Bronchial epithelial cell (primary cell): ENCODE data around the gene RIT2. TPM values are rescaled to one million over a fixed set of nuclear protein-coding genes. Genes with fewer than 3 reads are reported as not detected.

Experiments
- DNase-seq: peaks from one replicate; pipeline ENCODE4 v3.0.0-alpha.2; 2010; ENCODE audit warnings: low read depth
- FAIRE-seq: peaks from 2 replicates; lab custom pipeline; 2011; peaks lifted over from hg19 to GRCh38; lab: Jason Lieb, UNC
- H3K27me3 ChIP-seq: 2 replicates; pipeline ENCODE4 v1.5.1; 2011; ENCODE audit warnings: low read length; ENCODE audit not compliant: control insufficient read depth, insufficient read depth
- H3K36me3 ChIP-seq: 2 replicates; pipeline ENCODE4 v1.5.1; 2011; ENCODE audit warnings: low read length; ENCODE audit not compliant: control insufficient read depth, insufficient read depth
- H3K4me3 ChIP-seq: 2 replicates; pipeline ENCODE4 v1.5.1; 2011; ENCODE audit warnings: mild to moderate bottlenecking, low read depth, low read length, control low read depth
- CTCF ChIP-seq: IDR thresholded peaks from 2 replicates; pipeline ENCODE4 v1.5.1; 2011; ENCODE audit warnings: mild to moderate bottlenecking, moderate library complexity, low read length, control low read depth, inconsistent platforms; ENCODE audit not compliant: insufficient read depth, severe bottlenecking
- total RNA-seq: library from RNA; depleted of rRNA; stranded (reverse); fragments of >200 nt; gene quantifications from 2 replicates; pipeline ENCODE4 v1.2.1, GENCODE V29; 2014

Gene RIT2
- total RNA-seq: not detected in 2 replicates

- Histone ChIP-seq H3K36me3 (no peaks in the 10 kb centered on the region), H3K4me3 (no peak within 1 kb of the TSS)
Measured at GRCh38 chr18:43115076-43115921, at the start of gene RIT2. TSS of gene RIT2 (minus strand) at chr18:43115685.

GRCh38 chr18:43161528-43161927, 46.0 kb upstream of the RIT2 start:
- no peak overlapping the region for H3K4me3 ChIP-seq
- H3K27me3 ChIP-seq: no peaks in the 10 kb centered on the region
- H3K36me3 ChIP-seq: no peaks in the 10 kb centered on the region
- no peak for FAIRE-seq
- no peak for DNase-seq
- no peak for TF ChIP-seq CTCF

More at GRCh38 chr18:43115076-43115921, at the start of gene RIT2:
- H3K27me3 ChIP-seq: no peaks in the 10 kb centered on the region
- no peak for TF ChIP-seq CTCF
- FAIRE-seq (no peak), DNase-seq (no peak)

- no peaks in the 10 kb centered on the region for H3K36me3 ChIP-seq
- FAIRE-seq (no peak), DNase-seq (no peak)
- H3K27me3 ChIP-seq: no peaks in the 10 kb centered on the region
- no peak for TF ChIP-seq CTCF
- no peak overlapping the region for H3K4me3 ChIP-seq
Measured at GRCh38 chr18:43160509-43160908, 45.0 kb upstream of the RIT2 start.

- no peak for DNase-seq
- no peak for FAIRE-seq
- H3K4me3 ChIP-seq: no peak overlapping the region
- H3K36me3 ChIP-seq: no peaks in the 10 kb centered on the region
- no peak for TF ChIP-seq CTCF
- H3K27me3 ChIP-seq: no peaks in the 10 kb centered on the region
Measured at GRCh38 chr18:43159926-43160325, 44.4 kb upstream of the RIT2 start.

GRCh38 chr18:43159086-43159770, 43.7 kb upstream of the RIT2 start:
- FAIRE-seq: no peak
- no peak overlapping the region for H3K4me3 ChIP-seq
- no peaks in the 10 kb centered on the region for H3K27me3 ChIP-seq
- no peaks in the 10 kb centered on the region for H3K36me3 ChIP-seq
- no peak for TF ChIP-seq CTCF
- DNase-seq: no peak
